Erythroblast (primary cell): ENCODE results near the gene CACTIN.

Experiments used
- GATA1 ChIP-seq: IDR thresholded peaks from 2 replicates; pipeline ENCODE4 v1.6.1; 2011; ENCODE audit warnings: low read depth, mild to moderate bottlenecking, control low read depth, low read length, moderate library complexity
- POLR2A ChIP-seq: IDR thresholded peaks from 2 replicates; pipeline ENCODE4 v1.6.1; 2011; ENCODE audit warnings: mild to moderate bottlenecking, low read length

GRCh38 chr19:3604227-3604986 lies 22.2 kb downstream of the CACTIN start:
- no peak for TF ChIP-seq POLR2A
- no peak for TF ChIP-seq GATA1
